HepG2 (cell line): ENCODE measurements around the gene PXMP4.
A peak's percentile ranks its signal among the peaks of the same experiment; 100 is the strongest.

Source experiments
- CTCF ChIP-seq: sonication (generic); formaldehyde crosslinking; IDR thresholded peaks from 2 replicates; pipeline ENCODE4 v1.5.0; 2020; ENCODE audit warnings: mild to moderate bottlenecking, missing genetic modification reagents, moderate library complexity
- FOXK2 ChIP-seq: fragments of 450-650 bp; IDR thresholded peaks from 2 replicates; pipeline ENCODE4 v1.6.1; 2016
- FOXM1 ChIP-seq: sonication (generic); formaldehyde crosslinking; IDR thresholded peaks from 2 replicates; pipeline ENCODE4 v1.5.0; 2020; ENCODE audit warnings: missing genetic modification reagents
- NFATC3 ChIP-seq: sonication (generic); formaldehyde crosslinking; IDR thresholded peaks from 2 replicates; pipeline ENCODE4 v1.5.1; 2020; ENCODE audit warnings: mild to moderate bottlenecking, missing genetic modification reagents
- NFYB ChIP-seq: sonication (generic); formaldehyde crosslinking; IDR thresholded peaks from 2 replicates; pipeline ENCODE4 v1.4.0; 2020; ENCODE audit warnings: missing genetic modification reagents
- SMC3 ChIP-seq: IDR thresholded peaks from 2 replicates; pipeline ENCODE4 v1.6.1; 2011; ENCODE audit warnings: low read length, improper control_type of control experiment
- TCF7L2 ChIP-seq: IDR thresholded peaks from 2 replicates; pipeline ENCODE4 v1.6.1; 2011; ENCODE audit warnings: mild to moderate bottlenecking, low read depth, low read length, moderate library complexity
- ZNF263 ChIP-seq: sonication (generic); formaldehyde crosslinking; IDR thresholded peaks from 2 replicates; pipeline ENCODE4 v1.4.0; 2020; ENCODE audit warnings: missing genetic modification reagents
- ZNF274 ChIP-seq: sonication (generic); formaldehyde crosslinking; IDR thresholded peaks from 2 replicates; pipeline ENCODE4 v1.5.1; 2020; ENCODE audit warnings: mild to moderate bottlenecking, missing genetic modification reagents
- ZNF557 ChIP-seq: sonication (generic); formaldehyde crosslinking; IDR thresholded peaks from 2 replicates; pipeline ENCODE4 v1.4.0; 2020; ENCODE audit warnings: missing genetic modification reagents
- TF ChIP-seq, protein P1 (sequence below), 2 experiments: sonication (generic) in 1 of 2; formaldehyde crosslinking in 1 of 2; IDR thresholded peaks; 2 replicates each; pipeline versions ENCODE4 v1.4.0 to v1.6.1; 2018 to 2020; ENCODE audit warnings: missing genetic modification reagents in 2 of 2, borderline replicate concordance in 1 of 2, low read depth in 1 of 2, mild to moderate bottlenecking in 1 of 2, missing biosample characterization in 1 of 2
- TF ChIP-seq, protein P2 (sequence below): sonication (generic); formaldehyde crosslinking; IDR thresholded peaks from 2 replicates; pipeline ENCODE4 v1.5.1; 2020; ENCODE audit warnings: mild to moderate bottlenecking, missing genetic modification reagents, moderate library complexity
- TF ChIP-seq, protein P3 (sequence below): sonication (generic); formaldehyde crosslinking; IDR thresholded peaks from 2 replicates; pipeline ENCODE4 v1.8.1; 2023; ENCODE audit warnings: mild to moderate bottlenecking, moderate library complexity, missing genetic modification reagents

GRCh38 chr20:33707668-33708067, 12.4 kb downstream of the PXMP4 start:
- TF ChIP-seq CTCF = no peak
- no peak for TF ChIP-seq ZNF274 (CRISPR knock-in tag)
- TF ChIP-seq NFYB (CRISPR knock-in tag) = no peak
- TF ChIP-seq NFATC3 (CRISPR knock-in tag) = no peak
- TF ChIP-seq, protein P1, sequence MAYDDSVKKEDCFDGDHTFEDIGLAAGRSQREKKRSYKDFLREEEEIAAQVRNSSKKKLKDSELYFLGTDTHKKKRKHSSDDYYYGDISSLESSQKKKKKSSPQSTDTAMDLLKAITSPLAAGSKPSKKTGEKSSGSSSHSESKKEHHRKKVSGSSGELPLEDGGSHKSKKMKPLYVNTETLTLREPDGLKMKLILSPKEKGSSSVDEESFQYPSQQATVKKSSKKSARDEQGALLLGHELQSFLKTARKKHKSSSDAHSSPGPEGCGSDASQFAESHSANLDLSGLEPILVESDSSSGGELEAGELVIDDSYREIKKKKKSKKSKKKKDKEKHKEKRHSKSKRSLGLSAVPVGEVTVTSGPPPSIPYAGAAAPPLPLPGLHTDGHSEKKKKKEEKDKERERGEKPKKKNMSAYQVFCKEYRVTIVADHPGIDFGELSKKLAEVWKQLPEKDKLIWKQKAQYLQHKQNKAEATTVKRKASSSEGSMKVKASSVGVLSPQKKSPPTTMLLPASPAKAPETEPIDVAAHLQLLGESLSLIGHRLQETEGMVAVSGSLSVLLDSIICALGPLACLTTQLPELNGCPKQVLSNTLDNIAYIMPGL (CRISPR knock-in tag; IDR thresholded peaks at IDR 0.05; ENCODE audit: borderline replicate concordance in 1 of 2, low read depth in 1 of 2) = no peak
- TF ChIP-seq, protein P2, sequence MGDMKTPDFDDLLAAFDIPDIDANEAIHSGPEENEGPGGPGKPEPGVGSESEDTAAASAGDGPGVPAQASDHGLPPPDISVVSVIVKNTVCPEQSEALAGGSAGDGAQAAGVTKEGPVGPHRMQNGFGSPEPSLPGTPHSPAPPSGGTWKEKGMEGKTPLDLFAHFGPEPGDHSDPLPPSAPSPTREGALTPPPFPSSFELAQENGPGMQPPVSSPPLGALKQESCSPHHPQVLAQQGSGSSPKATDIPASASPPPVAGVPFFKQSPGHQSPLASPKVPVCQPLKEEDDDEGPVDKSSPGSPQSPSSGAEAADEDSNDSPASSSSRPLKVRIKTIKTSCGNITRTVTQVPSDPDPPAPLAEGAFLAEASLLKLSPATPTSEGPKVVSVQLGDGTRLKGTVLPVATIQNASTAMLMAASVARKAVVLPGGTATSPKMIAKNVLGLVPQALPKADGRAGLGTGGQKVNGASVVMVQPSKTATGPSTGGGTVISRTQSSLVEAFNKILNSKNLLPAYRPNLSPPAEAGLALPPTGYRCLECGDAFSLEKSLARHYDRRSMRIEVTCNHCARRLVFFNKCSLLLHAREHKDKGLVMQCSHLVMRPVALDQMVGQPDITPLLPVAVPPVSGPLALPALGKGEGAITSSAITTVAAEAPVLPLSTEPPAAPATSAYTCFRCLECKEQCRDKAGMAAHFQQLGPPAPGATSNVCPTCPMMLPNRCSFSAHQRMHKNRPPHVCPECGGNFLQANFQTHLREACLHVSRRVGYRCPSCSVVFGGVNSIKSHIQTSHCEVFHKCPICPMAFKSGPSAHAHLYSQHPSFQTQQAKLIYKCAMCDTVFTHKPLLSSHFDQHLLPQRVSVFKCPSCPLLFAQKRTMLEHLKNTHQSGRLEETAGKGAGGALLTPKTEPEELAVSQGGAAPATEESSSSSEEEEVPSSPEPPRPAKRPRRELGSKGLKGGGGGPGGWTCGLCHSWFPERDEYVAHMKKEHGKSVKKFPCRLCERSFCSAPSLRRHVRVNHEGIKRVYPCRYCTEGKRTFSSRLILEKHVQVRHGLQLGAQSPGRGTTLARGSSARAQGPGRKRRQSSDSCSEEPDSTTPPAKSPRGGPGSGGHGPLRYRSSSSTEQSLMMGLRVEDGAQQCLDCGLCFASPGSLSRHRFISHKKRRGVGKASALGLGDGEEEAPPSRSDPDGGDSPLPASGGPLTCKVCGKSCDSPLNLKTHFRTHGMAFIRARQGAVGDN (CRISPR knock-in tag) = peak; percentile 40
- TF ChIP-seq ZNF557 (CRISPR knock-in tag) = no peak
- TF ChIP-seq SMC3 = no peak
- TF ChIP-seq ZNF263 = no peak
- no peak for TF ChIP-seq FOXK2
- TF ChIP-seq TCF7L2 = no peak
- TF ChIP-seq, protein P3, sequence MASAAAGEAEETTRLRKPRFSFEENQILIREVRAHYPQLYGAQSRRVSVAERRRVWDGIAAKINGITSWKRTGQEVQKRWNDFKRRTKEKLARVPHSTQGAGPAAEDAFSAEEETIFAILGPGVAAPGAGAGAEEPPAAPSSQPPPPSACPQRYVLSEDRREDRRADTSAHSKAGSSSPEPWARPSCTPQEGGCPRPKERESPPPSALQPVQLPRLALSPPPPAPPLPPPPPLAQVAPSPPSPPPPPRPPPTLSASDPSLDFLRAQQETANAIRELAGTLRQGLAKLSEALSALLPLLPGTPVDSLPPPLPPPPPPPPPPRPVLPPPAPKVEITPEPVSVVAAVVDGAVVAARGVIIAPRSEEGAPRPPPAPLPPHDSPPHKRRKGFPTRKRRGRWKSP = no peak
- no peak for TF ChIP-seq FOXM1 (CRISPR knock-in tag)
